ENCODE data around the gene DMRTC1. TPM values are rescaled to one million over a fixed set of nuclear protein-coding genes. Genes with fewer than 3 reads are reported as not detected.
"Not testable (repeated sequence)": the region's sequence is repeated elsewhere in the genome, so short reads cannot be mapped to it uniquely, and the experiment has no call there.

DMRTC1 gene
- total and polyA plus RNA-seq, 2 of the 8 experiments (the other 6 are each of a cell fraction or from before 2014, with no cell fraction given) = not detected

GRCh38 chrX:72943035-72943818 lies 410 bp downstream of the DMRTC1 start:
- H3K79me2 ChIP-seq (ENCODE audit: control insufficient read depth in 1 of 2, insufficient read depth in 2 of 2, low read length in 2 of 2); H3K4me1 ChIP-seq (replicated peaks in 1 of 4; ENCODE audit: control insufficient read depth in 3 of 4, insufficient read depth in 4 of 4, low read length in 3 of 4); H4K91ac ChIP-seq (replicated peaks; ENCODE audit: insufficient read length, low read length); H3K14ac ChIP-seq (ENCODE audit: insufficient read length); H3K23ac ChIP-seq (ENCODE audit: insufficient read length); H3K27ac ChIP-seq (ENCODE audit: low read depth, low read length); POLR2A ChIA-PET (ENCODE audit: partially characterized antibody); DNase-seq (ENCODE audit: low read depth in 1 of 2, low spot score in 2 of 2); H3K23me2 ChIP-seq (ENCODE audit: low read depth, low read length); H3K56ac ChIP-seq (replicated peaks; ENCODE audit: insufficient read length, low read depth, low read length); H4K8ac ChIP-seq (ENCODE audit: extremely low read depth, insufficient read depth, low read length); H2BK15ac ChIP-seq (ENCODE audit: low read length); H3K79me1 ChIP-seq (ENCODE audit: low read depth, low read length); H4K5ac ChIP-seq (ENCODE audit: insufficient read length, low read depth, low read length); H3K4ac ChIP-seq (replicated peaks; ENCODE audit: insufficient read length, low read depth, low read length); H3K9me3 ChIP-seq (ENCODE audit: insufficient read depth in 2 of 2, low read depth in 1 of 2, low read length in 1 of 2); H3K4me3 ChIP-seq (ENCODE audit: extremely low read depth in 1 of 4, insufficient read depth in 2 of 4, low read depth in 3 of 4, low read length in 4 of 4); H3K36me3 ChIP-seq (ENCODE audit: control insufficient read depth in 2 of 4, insufficient read depth in 4 of 4, low read length in 3 of 4); H2BK20ac ChIP-seq (ENCODE audit: low read length); H4K20me1 ChIP-seq (replicated peaks in 1 of 2; ENCODE audit: control insufficient read depth in 1 of 2, insufficient read depth in 2 of 2, low read length in 2 of 2); H2AK5ac ChIP-seq (ENCODE audit: low read depth, low read length); H3K4me2 ChIP-seq (ENCODE audit: insufficient read depth in 1 of 2, low read depth in 2 of 2, low read length in 2 of 2); H3K9ac ChIP-seq (replicated peaks in 1 of 4; ENCODE audit: extremely low read depth in 1 of 4, low read depth in 3 of 4, low read length in 3 of 4); H3K27me3 ChIP-seq (replicated peaks in 1 of 4; ENCODE audit: control insufficient read depth in 3 of 4, extremely low read depth in 1 of 4, insufficient read depth in 3 of 4, low read length in 3 of 4); H3K18ac ChIP-seq (ENCODE audit: extremely low read depth, low read length); H2BK12ac ChIP-seq (ENCODE audit: low read depth, low read length); CTCF ChIA-PET (ENCODE audit: partially characterized antibody); H2BK120ac ChIP-seq (replicated peaks; ENCODE audit: low read depth, low read length); H2BK5ac ChIP-seq (ENCODE audit: low read depth, low read length); H2AFZ ChIP-seq (ENCODE audit: low read length): not testable (repeated sequence)
- FAIRE-seq = peak; percentile 95
- no CpG with 5 or more reads among the region's 44 CpGs for WGBS, 2 experiments (ENCODE audit: extremely low coverage in 1 of 2, insufficient coverage in 1 of 2, insufficient read length in 1 of 2, insufficient replicate concordance in 2 of 2, low coverage in 1 of 2, low lambda C conversion rate in 2 of 2, missing lambda C conversion rate in 1 of 2)

- POLR2A ChIA-PET (ENCODE audit: partially characterized antibody); H2BK120ac ChIP-seq (replicated peaks; ENCODE audit: low read depth, low read length); H3K9me3 ChIP-seq (ENCODE audit: insufficient read depth in 2 of 2, low read depth in 1 of 2, low read length in 1 of 2); H2AFZ ChIP-seq (ENCODE audit: low read length); DNase-seq (ENCODE audit: low read depth in 1 of 2, low spot score in 2 of 2); H3K27me3 ChIP-seq (replicated peaks in 1 of 4; ENCODE audit: control insufficient read depth in 3 of 4, extremely low read depth in 1 of 4, insufficient read depth in 3 of 4, low read length in 3 of 4); H4K91ac ChIP-seq (replicated peaks; ENCODE audit: insufficient read length, low read length); H3K36me3 ChIP-seq (ENCODE audit: control insufficient read depth in 2 of 4, insufficient read depth in 4 of 4, low read length in 3 of 4); H3K23ac ChIP-seq (ENCODE audit: insufficient read length); H3K18ac ChIP-seq (ENCODE audit: extremely low read depth, low read length); H2BK12ac ChIP-seq (ENCODE audit: low read depth, low read length); H3K23me2 ChIP-seq (ENCODE audit: low read depth, low read length); H3K4me2 ChIP-seq (ENCODE audit: insufficient read depth in 1 of 2, low read depth in 2 of 2, low read length in 2 of 2); CTCF ChIA-PET (ENCODE audit: partially characterized antibody); H4K20me1 ChIP-seq (replicated peaks in 1 of 2; ENCODE audit: control insufficient read depth in 1 of 2, insufficient read depth in 2 of 2, low read length in 2 of 2); H3K79me1 ChIP-seq (ENCODE audit: low read depth, low read length); H2BK20ac ChIP-seq (ENCODE audit: low read length); H3K4me3 ChIP-seq (ENCODE audit: extremely low read depth in 1 of 4, insufficient read depth in 2 of 4, low read depth in 3 of 4, low read length in 4 of 4); H2BK15ac ChIP-seq (ENCODE audit: low read length); H2BK5ac ChIP-seq (ENCODE audit: low read depth, low read length); H3K56ac ChIP-seq (replicated peaks; ENCODE audit: insufficient read length, low read depth, low read length); H2AK5ac ChIP-seq (ENCODE audit: low read depth, low read length); H3K4me1 ChIP-seq (replicated peaks in 1 of 4; ENCODE audit: control insufficient read depth in 3 of 4, insufficient read depth in 4 of 4, low read length in 3 of 4); H4K8ac ChIP-seq (ENCODE audit: extremely low read depth, insufficient read depth, low read length); H4K5ac ChIP-seq (ENCODE audit: insufficient read length, low read depth, low read length); H3K4ac ChIP-seq (replicated peaks; ENCODE audit: insufficient read length, low read depth, low read length); H3K9ac ChIP-seq (replicated peaks in 1 of 4; ENCODE audit: extremely low read depth in 1 of 4, low read depth in 3 of 4, low read length in 3 of 4); H3K27ac ChIP-seq (ENCODE audit: low read depth, low read length); H3K79me2 ChIP-seq (ENCODE audit: control insufficient read depth in 1 of 2, insufficient read depth in 2 of 2, low read length in 2 of 2); H3K14ac ChIP-seq (ENCODE audit: insufficient read length): not testable (repeated sequence)
- FAIRE-seq = peak; percentile 93
- no CpG with 5 or more reads among the region's 6 CpGs for WGBS, 2 experiments (ENCODE audit: extremely low coverage in 1 of 2, insufficient coverage in 1 of 2, insufficient read length in 1 of 2, insufficient replicate concordance in 2 of 2, low coverage in 1 of 2, low lambda C conversion rate in 2 of 2, missing lambda C conversion rate in 1 of 2)
Measured at GRCh38 chrX:72942272-72942671, 1.4 kb downstream of the DMRTC1 start.

All from H1 (cell line).